Stomach smooth muscle (tissue), 2 donors: ENCODE data around the gene BEND3.
A peak's percentile ranks its signal among the peaks of the same experiment; 100 is the strongest.
"Not testable (repeated sequence)": the region's sequence is repeated elsewhere in the genome, so short reads cannot be mapped to it uniquely, and the experiment has no call there.

Source experiments
- H3K27ac ChIP-seq: one replicate; pipeline ENCODE4 v1.7.0; 2013; ENCODE audit warnings: mild to moderate bottlenecking, low read length, inconsistent platforms
- H3K27me3 ChIP-seq, 2 donors: one replicate each; pipeline ENCODE4 v1.7.0; 2013; ENCODE audit warnings: low read length in 2 of 2; ENCODE audit not compliant: insufficient read depth in 2 of 2, control insufficient read depth in 1 of 2
- H3K36me3 ChIP-seq, 2 donors: one replicate each; pipeline ENCODE4 v1.7.0; 2013; ENCODE audit warnings: low read length in 2 of 2; ENCODE audit not compliant: control insufficient read depth in 2 of 2, insufficient read depth in 2 of 2
- H3K4me1 ChIP-seq: one replicate; pipeline ENCODE4 v1.7.0; 2013; ENCODE audit warnings: low read length; ENCODE audit not compliant: control insufficient read depth, insufficient read depth
- H3K4me3 ChIP-seq, 2 donors: one replicate each; pipeline ENCODE4 v1.7.0; 2013; ENCODE audit warnings: low read length in 2 of 2
- H3K9ac ChIP-seq, 2 donors: one replicate each; pipeline ENCODE4 v1.7.0; 2013; ENCODE audit warnings: low read length in 2 of 2, mild to moderate bottlenecking in 1 of 2
- H3K9me3 ChIP-seq, 2 donors: one replicate each; pipeline ENCODE4 v1.7.0; 2013; ENCODE audit warnings: low read length in 2 of 2; ENCODE audit not compliant: control insufficient read depth in 2 of 2
- donor health status: healthy.
- donor health status: Pancreatic carcinoma.

The BEND3 gene

DNA sequence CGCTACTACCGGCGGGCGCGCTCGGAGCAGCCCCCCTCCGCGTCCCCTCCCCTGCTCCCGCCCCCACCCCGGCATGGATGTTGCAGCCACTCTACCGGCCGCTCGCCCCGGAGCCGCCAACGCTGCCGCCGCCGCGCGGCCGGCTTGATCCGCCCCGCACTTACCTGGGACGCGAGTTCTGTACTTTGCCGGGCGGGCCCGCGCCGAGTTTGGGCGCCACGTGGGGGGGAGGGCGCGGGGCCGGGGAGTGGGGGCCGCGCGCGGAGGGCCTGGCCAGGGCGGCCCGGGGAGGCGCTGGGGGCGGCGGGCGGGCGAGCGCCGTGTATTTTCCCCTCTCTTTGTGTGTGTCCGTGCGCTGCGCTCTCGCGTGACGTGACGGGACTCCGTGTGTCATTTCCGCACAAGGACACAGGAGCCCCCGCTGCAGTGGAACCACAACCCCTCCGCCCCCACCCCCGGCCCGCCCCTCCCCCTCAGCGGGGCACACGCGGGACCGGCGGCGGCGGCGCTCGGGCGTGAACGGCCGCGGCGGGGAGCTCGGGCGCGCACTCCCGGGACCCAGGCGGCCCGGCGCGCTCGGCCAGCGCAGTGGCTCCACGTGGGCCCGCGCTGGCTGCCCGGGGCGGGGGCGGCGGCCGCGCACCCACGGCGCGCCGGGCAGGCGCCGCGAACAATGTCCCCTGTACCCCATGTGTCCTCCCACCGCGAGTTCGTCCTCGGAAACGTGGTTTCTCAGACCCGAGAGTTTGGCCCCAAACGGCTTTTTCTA lies at the start of gene BEND3:
BEND3 (minus strand) TSS at position 590 of the 769 bp plus-strand sequence. CDS start 16,230 bp downstream, outside the sequence.
- Histone ChIP-seq H3K27ac (no peak within 1 kb of the TSS), H3K9ac (peak within 1 kb of the TSS; percentile 31 to 36), H3K4me3 (peak within 1 kb of the TSS; percentile 70 to 78), H3K27me3 (peaks cover 0 to 16% of the 10 kb centered on the region in 2 donors), H3K4me1 (peaks cover 17% of the 10 kb centered on the region), H3K9me3 (no peaks in the 10 kb centered on the region), H3K36me3 (no peaks in the 10 kb centered on the region)

DNA sequence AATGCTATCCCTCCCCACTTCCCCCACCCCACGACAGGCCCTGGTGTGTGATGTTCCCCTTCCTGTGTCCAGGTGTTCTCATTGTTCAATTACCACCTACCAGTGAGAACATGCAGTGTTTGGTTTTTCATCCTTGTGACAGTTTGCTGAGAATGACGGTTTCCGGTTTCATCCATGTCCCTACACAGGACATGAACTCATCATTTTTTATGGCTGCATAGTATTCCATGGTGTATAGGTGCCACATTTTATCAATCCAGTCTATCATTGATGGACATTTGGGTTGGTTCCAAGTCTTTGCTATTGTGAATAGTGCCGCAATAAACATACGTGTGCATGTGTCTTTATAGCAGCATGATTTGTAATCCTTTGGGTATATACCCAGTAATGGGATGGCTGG lies 49.0 kb upstream of the BEND3 start:
- H3K27me3 ChIP-seq, H3K9ac ChIP-seq, H3K4me1 ChIP-seq, H3K9me3 ChIP-seq, H3K4me3 ChIP-seq, H3K36me3 ChIP-seq, H3K27ac ChIP-seq: not testable (repeated sequence)

DNA sequence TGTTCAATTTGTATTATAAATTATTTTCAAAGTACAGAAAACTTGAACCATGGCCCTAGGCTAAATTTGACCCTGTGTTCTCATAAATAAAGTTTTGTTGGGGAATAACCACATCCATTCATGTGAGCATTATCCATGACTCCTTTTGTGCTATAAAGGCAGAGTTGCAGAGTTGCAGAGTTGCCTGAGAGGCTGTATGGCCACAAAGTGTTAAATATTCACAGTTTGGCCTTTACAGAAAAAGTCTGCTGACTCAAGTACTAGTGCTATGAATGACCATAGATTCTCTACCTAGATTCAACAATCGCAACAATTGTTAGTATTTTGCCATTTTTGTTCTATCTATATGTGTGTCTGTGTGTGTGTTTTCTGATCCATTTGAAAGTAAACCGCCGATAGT lies 46.2 kb upstream of the BEND3 start:
- Histone ChIP-seq H3K27ac (no peak overlapping the region), H3K4me3 (no peak overlapping the region), H3K9ac (no peak overlapping the region), H3K27me3 (no peaks in the 10 kb centered on the region), H3K9me3 (no peaks in the 10 kb centered on the region), H3K36me3 (no peaks in the 10 kb centered on the region), H3K4me1 (no peaks in the 10 kb centered on the region)

DNA sequence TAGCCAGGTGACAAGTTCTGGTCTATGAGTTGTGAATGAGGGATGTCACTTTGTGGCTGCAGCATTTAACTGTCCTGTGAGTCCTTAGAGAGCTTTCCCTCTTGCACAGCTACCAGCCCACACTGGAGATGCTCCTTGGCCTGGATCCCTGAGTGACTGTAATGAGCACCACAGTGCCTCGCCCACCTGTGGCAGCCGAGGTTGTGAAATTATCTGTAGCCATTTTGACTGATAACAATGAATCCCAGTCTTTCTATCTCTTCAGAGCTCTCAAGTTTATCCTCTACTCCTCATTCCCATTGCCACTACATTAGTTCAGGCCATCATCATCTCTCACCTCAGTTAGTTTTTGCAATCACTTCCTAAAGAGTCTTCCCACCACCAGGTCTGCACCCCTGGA lies 41.3 kb upstream of the BEND3 start:
- H3K4me3 ChIP-seq, result no peak overlapping the region
- H3K27me3 ChIP-seq, result no peaks in the 10 kb centered on the region
- no peak overlapping the region for H3K9ac ChIP-seq
- H3K36me3 ChIP-seq, result no peaks in the 10 kb centered on the region
- no peaks in the 10 kb centered on the region for H3K4me1 ChIP-seq
- H3K27ac ChIP-seq, result no peak overlapping the region
- H3K9me3 ChIP-seq, result no peaks in the 10 kb centered on the region

DNA sequence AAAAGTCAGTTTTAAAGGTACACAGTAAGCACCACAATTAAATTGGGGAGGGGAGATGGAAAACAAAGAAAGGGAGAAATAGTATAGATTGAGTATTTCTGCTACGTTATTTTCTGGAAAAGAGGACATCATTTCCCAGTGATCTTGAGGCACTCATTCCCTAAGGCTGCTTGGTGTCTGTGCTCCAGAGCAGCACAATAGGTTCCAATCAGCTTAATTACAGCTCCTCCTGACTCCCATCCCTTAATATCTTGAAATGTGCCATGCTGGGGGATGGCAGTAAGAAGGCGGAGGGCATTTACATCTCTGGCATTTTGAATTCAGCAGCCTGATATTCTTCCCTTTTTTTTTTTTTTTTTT lies 39.5 kb upstream of the BEND3 start:
- H3K4me1 ChIP-seq, result no peaks in the 10 kb centered on the region
- H3K9me3 ChIP-seq, result no peaks in the 10 kb centered on the region
- H3K9ac ChIP-seq, result no peak overlapping the region
- no peak overlapping the region for H3K4me3 ChIP-seq
- no peaks in the 10 kb centered on the region for H3K27me3 ChIP-seq
- H3K36me3 ChIP-seq, result no peaks in the 10 kb centered on the region
- no peak overlapping the region for H3K27ac ChIP-seq

DNA sequence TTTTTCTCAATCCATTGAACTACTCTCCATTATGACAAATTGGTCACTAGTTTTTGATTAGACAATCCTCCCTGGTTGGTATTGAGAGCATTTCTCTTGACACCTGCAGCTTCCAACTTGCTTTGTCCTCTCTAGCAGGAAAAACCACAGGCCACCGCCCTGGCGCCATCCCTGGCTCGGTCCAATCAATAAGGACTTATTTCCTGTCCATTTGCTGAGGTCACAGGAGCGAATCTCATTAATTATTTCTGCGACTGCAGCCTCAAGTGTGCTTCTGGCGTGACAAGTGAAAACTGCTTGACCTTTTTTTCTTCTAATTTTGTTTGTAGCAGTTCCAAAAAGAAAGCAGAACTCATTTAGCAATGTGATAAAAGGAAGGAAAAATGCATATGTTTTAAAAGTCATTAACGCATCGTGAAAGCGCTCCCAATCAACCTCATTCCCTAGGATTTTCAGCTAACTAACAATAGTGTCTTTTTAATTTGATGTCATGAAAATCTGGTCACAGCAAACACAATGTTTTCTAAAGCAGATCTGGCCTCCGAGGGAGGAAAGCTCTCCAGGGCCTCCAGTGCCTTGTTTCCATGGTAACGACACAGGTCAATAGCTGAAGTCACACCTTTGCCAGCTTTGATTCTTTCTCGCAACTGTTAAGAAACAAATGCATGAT lies 39.0 kb upstream of the BEND3 start:
- Histone ChIP-seq H3K27ac (no peak overlapping the region), H3K9me3 (no peaks in the 10 kb centered on the region), H3K36me3 (no peaks in the 10 kb centered on the region), H3K4me1 (no peaks in the 10 kb centered on the region), H3K27me3 (no peaks in the 10 kb centered on the region), H3K9ac (no peak overlapping the region), H3K4me3 (no peak overlapping the region)

DNA sequence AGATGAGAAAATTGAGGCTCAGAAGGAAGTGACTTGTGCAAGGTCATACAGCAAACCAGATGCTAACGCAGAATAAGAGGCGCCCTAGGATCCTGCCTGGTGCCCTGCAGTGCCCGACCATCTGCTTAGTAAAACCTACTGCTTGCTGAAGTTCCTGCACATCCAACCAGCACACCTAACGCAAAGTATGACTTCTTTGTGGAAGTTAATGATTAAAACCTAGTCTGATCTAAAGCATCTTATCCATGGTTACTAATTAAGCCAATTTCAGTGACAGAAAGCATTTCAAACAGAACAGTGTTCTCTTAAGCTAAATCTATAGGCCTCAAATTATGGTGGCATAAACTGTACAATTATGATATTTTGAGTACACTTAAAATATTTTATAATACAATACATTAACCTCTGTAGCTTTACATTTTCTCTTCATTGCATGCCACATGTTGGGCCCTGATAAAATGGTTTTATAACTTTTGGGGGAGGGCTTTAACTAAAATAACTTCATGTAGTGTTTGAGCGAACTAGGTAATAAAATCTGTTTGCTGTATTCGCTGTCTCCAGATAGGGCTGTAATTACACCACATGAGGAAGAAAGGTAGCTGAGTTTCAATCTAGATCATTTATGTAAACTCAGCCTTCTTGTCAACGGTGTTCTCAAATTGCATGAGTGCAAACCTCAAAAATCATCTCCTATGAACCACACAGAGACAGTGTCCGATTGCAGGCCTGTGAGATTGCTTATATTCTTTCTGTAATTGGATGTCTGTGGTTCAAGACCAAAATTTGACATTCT lies 37.5 kb upstream of the BEND3 start:
- no peaks in the 10 kb centered on the region for H3K27me3 ChIP-seq
- H3K9ac ChIP-seq, result no peak overlapping the region
- no peak overlapping the region for H3K27ac ChIP-seq
- H3K9me3 ChIP-seq, result no peaks in the 10 kb centered on the region
- no peaks in the 10 kb centered on the region for H3K4me1 ChIP-seq
- H3K36me3 ChIP-seq, result no peaks in the 10 kb centered on the region
- H3K4me3 ChIP-seq, result no peak overlapping the region

DNA sequence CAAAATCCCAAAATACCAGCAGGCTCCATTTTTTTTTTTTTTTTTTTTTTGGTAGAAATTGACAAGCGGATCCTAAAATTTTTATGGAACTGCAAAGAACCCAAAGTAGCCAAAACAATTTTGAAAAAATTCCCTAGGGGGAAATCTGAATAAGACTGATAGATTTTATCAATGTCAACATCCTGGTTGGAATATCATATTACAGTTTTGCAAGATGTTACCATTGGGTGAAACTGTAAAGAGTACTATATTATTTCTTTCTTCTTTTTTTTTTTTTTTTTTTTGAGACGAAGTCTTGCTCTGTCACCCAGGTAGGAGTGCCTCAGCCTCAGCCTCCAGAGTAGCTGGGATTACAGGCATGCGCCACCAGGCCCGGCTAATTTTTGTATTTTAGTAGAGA lies 29.4 kb upstream of the BEND3 start:
- H3K36me3 ChIP-seq, result no peaks in the 10 kb centered on the region
- no peaks in the 10 kb centered on the region for H3K4me1 ChIP-seq
- H3K9me3 ChIP-seq, result no peaks in the 10 kb centered on the region
- no peak overlapping the region for H3K9ac ChIP-seq
- no peak overlapping the region for H3K4me3 ChIP-seq
- H3K27ac ChIP-seq, result no peak overlapping the region
- no peaks in the 10 kb centered on the region for H3K27me3 ChIP-seq

DNA sequence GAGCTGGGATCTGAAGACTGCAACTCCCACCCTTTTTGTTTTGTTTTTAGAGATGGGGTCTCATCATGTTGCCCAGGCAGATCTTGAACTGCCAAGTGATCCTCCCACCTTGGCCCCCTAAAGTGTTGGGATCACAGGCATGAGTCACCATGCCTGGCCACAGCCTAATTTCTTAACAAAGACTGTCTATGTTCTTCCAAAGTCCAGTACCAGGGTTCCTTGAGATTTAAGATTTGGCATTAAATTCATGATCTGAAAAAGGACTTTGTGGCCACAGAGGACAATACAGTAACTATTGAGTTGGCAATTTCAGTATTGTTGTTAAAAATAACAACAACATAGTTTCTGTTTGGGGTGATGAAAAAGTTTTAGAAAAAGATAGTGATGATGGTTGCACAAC lies 28.7 kb upstream of the BEND3 start:
- Histone ChIP-seq H3K36me3 (no peaks in the 10 kb centered on the region), H3K9me3 (no peaks in the 10 kb centered on the region), H3K9ac (no peak overlapping the region), H3K4me1 (no peaks in the 10 kb centered on the region), H3K27ac (no peak overlapping the region), H3K27me3 (no peaks in the 10 kb centered on the region), H3K4me3 (no peak overlapping the region)

DNA sequence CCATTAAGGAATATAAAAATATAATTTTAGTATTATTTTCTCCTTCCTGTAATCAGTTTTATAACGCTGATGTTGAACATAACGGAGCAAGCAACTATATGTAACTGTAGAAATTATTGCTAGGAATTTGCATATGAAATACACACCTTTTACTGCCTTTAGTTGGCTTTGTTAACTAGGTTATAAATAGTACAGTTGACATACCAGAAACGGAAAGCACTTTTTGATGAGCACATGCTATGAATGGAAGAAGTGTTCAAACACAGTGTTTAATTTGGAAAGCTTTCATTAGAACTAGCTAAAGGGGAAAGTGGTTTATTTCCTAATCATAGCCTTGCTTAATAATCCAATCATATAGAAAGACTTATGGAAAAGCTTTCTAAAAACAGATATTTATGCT lies 25.3 kb upstream of the BEND3 start:
- Histone ChIP-seq H3K4me3 (no peak overlapping the region), H3K9me3 (no peaks in the 10 kb centered on the region)

More for the DNA sequence above, 25.3 kb upstream of the BEND3 start:
- H3K27ac ChIP-seq, result no peak overlapping the region
- no peaks in the 10 kb centered on the region for H3K4me1 ChIP-seq
- no peak overlapping the region for H3K9ac ChIP-seq
- no peaks in the 10 kb centered on the region for H3K27me3 ChIP-seq
- H3K36me3 ChIP-seq, result no peaks in the 10 kb centered on the region
